Upper lobe of left lung (tissue), 6 donors: Measurements from ENCODE around the gene CCDC201. TPM values are rescaled to one million over a fixed set of nuclear protein-coding genes. Genes with fewer than 3 reads are reported as not detected.
A peak's percentile ranks its signal among the peaks of the same experiment; 100 is the strongest.

Experiments used
- ATAC-seq, 2 donors: fragments of 200-7000 bp; cut with Tn5 transposase; one replicate each; pipeline ENCODE4 v1.9.1; 2022; ENCODE audit warnings: mild to moderate bottlenecking in 2 of 2, moderate library complexity in 2 of 2; ENCODE audit not compliant: low FRiP score in 2 of 2
- DNase-seq, 2 donors: peaks; one replicate each; pipeline ENCODE4 v3.0.0-alpha.2; 2019 to 2020
- H3K27ac ChIP-seq, 4 donors: fragments of 200-600 bp; sonication (generic); one replicate each; pipeline ENCODE4 v1.5.1; 2016 to 2019
- H3K27me3 ChIP-seq, 4 donors: fragments of 200-600 bp; sonication (generic); one replicate each; pipeline ENCODE4 v1.5.1; 2017 to 2019
- H3K36me3 ChIP-seq, 4 donors: fragments of 200-600 bp; sonication (generic); one replicate each; pipeline ENCODE4 v1.5.1; 2016 to 2019
- H3K4me1 ChIP-seq, 4 donors: fragments of 200-600 bp; sonication (generic); one replicate each; pipeline ENCODE4 v1.5.1; 2018 to 2019
- H3K4me3 ChIP-seq, 4 donors: fragments of 200-600 bp; sonication (generic); one replicate each; pipeline ENCODE4 v1.5.1; 2017 to 2019; ENCODE audit warnings: mild to moderate bottlenecking in 2 of 4, moderate library complexity in 1 of 4
- H3K9me3 ChIP-seq, 4 donors: fragments of 200-600 bp; sonication (generic); one replicate each; pipeline ENCODE4 v1.5.1; 2018 to 2019
- CTCF ChIP-seq, 6 experiments: fragments of 450-650 bp in 4 of 6; fragments of 200-600 bp in 2 of 6; sonication (generic) in 2 of 6; IDR thresholded peaks; one replicate each; pipeline ENCODE4 v1.5.1; 2016 to 2019; ENCODE audit warnings: antibody characterized with exemption in 6 of 6
- EP300 ChIP-seq, 4 donors: sonication (generic); formaldehyde crosslinking; IDR thresholded peaks; one replicate each; pipeline ENCODE4 v1.5.1; 2017; ENCODE audit warnings: antibody characterized with exemption in 4 of 4, control low read depth in 2 of 4
- POLR2A ChIP-seq, 4 donors: fragments of 450-650 bp; IDR thresholded peaks; one replicate each; pipeline ENCODE4 v1.5.1; 2016 to 2017; ENCODE audit warnings: antibody characterized with exemption in 4 of 4, mild to moderate bottlenecking in 2 of 4
- POLR2AphosphoS5 ChIP-seq, 2 donors: sonication (generic); formaldehyde crosslinking; IDR thresholded peaks; one replicate each; pipeline ENCODE4 v1.5.1; 2017; ENCODE audit warnings: antibody characterized with exemption in 2 of 2
- WGBS, 2 donors: methylation state at CpG; one replicate each; pipeline ENCODE4 v1.1.5; 2017 to 2018; 5-methylcytosine and 5-hydroxymethylcytosine counted together
- total RNA-seq, 6 donors: library from RNA; depleted of rRNA in 4 of 6; stranded (reverse); fragments of >200 nt in 4 of 6; gene quantifications; one replicate each; pipeline versions ENCODE4 v1.1.0 to v1.2.1, GENCODE V29; 2016 to 2021
- donor health status: DM: no; HTN: no; CAD: no; lungs with moderate emphysema.
- donor health status: DM: no; HTN: yes; CAD: no; lungs with severe emphysema.

Gene CCDC201
- total RNA-seq, 6 donors from 2014 or later = not detected

- no peaks in the 10 kb centered on the region for H3K9me3 ChIP-seq
- H3K27me3 ChIP-seq = peaks cover 0 to 19% (median 7%) of the 10 kb centered on the region in 4 donors
- WGBS, 2 donors = 12 to 17% methylated on average over 18 to 19 of the region's 19 CpGs
- TF ChIP-seq POLR2A (IDR thresholded peaks at IDR 0.05) (no peak), CTCF (IDR thresholded peaks at IDR 0.05) (no peak), POLR2AphosphoS5 (IDR thresholded peaks at IDR 0.05) (no peak), EP300 (IDR thresholded peaks at IDR 0.05) (no peak)
- DNase-seq (no peak), ATAC-seq (no peak)
- H3K4me3 ChIP-seq = peak overlapping the region in 3 of 4 donors; percentile 42 to 47 (median 46)
- H3K27ac ChIP-seq = no peak overlapping the region
- H3K36me3 ChIP-seq = no peaks in the 10 kb centered on the region
- peaks cover 32 to 58% (median 34%) of the 10 kb centered on the region in 4 donors for H3K4me1 ChIP-seq
These were observed 47.1 kb upstream of the CCDC201 start for GRCh38 chr7:45919993-45920459.

GRCh38 chr7:45919231-45919784, 46.4 kb upstream of the CCDC201 start:
- peaks cover 32 to 58% (median 34%) of the 10 kb centered on the region in 4 donors for H3K4me1 ChIP-seq
- ATAC-seq (no peak), DNase-seq (no peak)
- no peak overlapping the region for H3K27ac ChIP-seq
- peak overlapping the region in 1 of 4 donors; percentile 47 for H3K4me3 ChIP-seq
- TF ChIP-seq POLR2A (IDR thresholded peaks at IDR 0.05) (no peak), EP300 (IDR thresholded peaks at IDR 0.05) (no peak), POLR2AphosphoS5 (IDR thresholded peaks at IDR 0.05) (no peak), CTCF (IDR thresholded peaks at IDR 0.05) (no peak)
- H3K36me3 ChIP-seq = peaks cover 0 to 3% (median 0%) of the 10 kb centered on the region in 4 donors
- WGBS, 2 donors = 41 to 47% methylated on average over 9 of the region's 9 CpGs
- peaks cover 0 to 19% (median 7%) of the 10 kb centered on the region in 4 donors for H3K27me3 ChIP-seq
- no peaks in the 10 kb centered on the region for H3K9me3 ChIP-seq

GRCh38 chr7:45918556-45918955, 45.7 kb upstream of the CCDC201 start:
- ATAC-seq (no peak), DNase-seq (no peak)
- Histone ChIP-seq H3K4me3 (no peak overlapping the region), H3K36me3 (peaks cover 0 to 3% (median 0%) of the 10 kb centered on the region in 4 donors), H3K27ac (no peak overlapping the region), H3K9me3 (no peaks in the 10 kb centered on the region), H3K27me3 (peaks cover 0 to 19% (median 7%) of the 10 kb centered on the region in 4 donors), H3K4me1 (peaks cover 32 to 58% (median 34%) of the 10 kb centered on the region in 4 donors)
- no peak for TF ChIP-seq EP300 (IDR thresholded peaks at IDR 0.05)
- TF ChIP-seq CTCF (IDR thresholded peaks at IDR 0.05) = no peak
- no peak for TF ChIP-seq POLR2AphosphoS5 (IDR thresholded peaks at IDR 0.05)
- no peak for TF ChIP-seq POLR2A (IDR thresholded peaks at IDR 0.05)
- WGBS, 2 donors = 64 to 65% methylated on average over 1 to 2 of the region's 2 CpGs

GRCh38 chr7:45917658-45918057, 44.8 kb upstream of the CCDC201 start:
- Histone ChIP-seq H3K4me3 (no peak overlapping the region), H3K9me3 (no peaks in the 10 kb centered on the region), H3K27ac (no peak overlapping the region), H3K27me3 (peaks cover 0 to 19% (median 7%) of the 10 kb centered on the region in 4 donors), H3K4me1 (peaks cover 27 to 49% (median 29%) of the 10 kb centered on the region in 4 donors), H3K36me3 (peaks cover 0 to 3% (median 0%) of the 10 kb centered on the region in 4 donors)
- DNase-seq (peak; percentile 60 to 87), ATAC-seq (peak; percentile 48 to 75)
- WGBS, 2 donors = 8 to 12% methylated on average over 2 to 15 of the region's 15 CpGs
- TF ChIP-seq POLR2AphosphoS5 (IDR thresholded peaks at IDR 0.05) = no peak
- peak; percentile 76 to 90 (median 82) for TF ChIP-seq CTCF (IDR thresholded peaks at IDR 0.05)

- Histone ChIP-seq H3K9me3 (no peaks in the 10 kb centered on the region), H3K4me1 (peaks cover 21 to 43% (median 24%) of the 10 kb centered on the region in 4 donors), H3K27me3 (peaks cover 0 to 19% (median 7%) of the 10 kb centered on the region in 4 donors), H3K36me3 (peaks cover 0 to 3% (median 0%) of the 10 kb centered on the region in 4 donors), H3K27ac (no peak overlapping the region), H3K4me3 (no peak overlapping the region)
- no peak for DNase-seq
- TF ChIP-seq POLR2A (IDR thresholded peaks at IDR 0.05) = no peak
- TF ChIP-seq CTCF (IDR thresholded peaks at IDR 0.05) = no peak
- no peak for TF ChIP-seq EP300 (IDR thresholded peaks at IDR 0.05)
- no peak for TF ChIP-seq POLR2AphosphoS5 (IDR thresholded peaks at IDR 0.05)
- ATAC-seq = no peak
- WGBS, 2 donors = 72 to 73% methylated on average over 13 to 14 of the region's 14 CpGs
These were observed 44.2 kb upstream of the CCDC201 start for GRCh38 chr7:45917064-45917463.
